ENCODE measurements around the gene SERP2.

- no peak for TF ChIP-seq POLR2AphosphoS5 (IDR thresholded peaks at IDR 0.05; ENCODE audit: insufficient read depth, low read depth, low read length)
- no peak for TF ChIP-seq CTCF (IDR thresholded peaks at IDR 0.05; ENCODE audit: extremely low read depth in 1 of 2, insufficient read depth in 1 of 2, low read depth in 1 of 2, low read length in 2 of 2)
These were observed 5.5 kb upstream of the SERP2 start for GRCh38 chr13:44368062-44368591.

All from endothelial cell of umbilical vein (primary cell).